ENCODE measurements around the gene FIBCD1.

FIBCD1 gene

GRCh38 chr9:130940693-130941576 is 1.9 kb upstream of the FIBCD1 start:
- TF ChIP-seq CTCF (IDR thresholded peaks at IDR 0.05) = peak; percentile 87

GRCh38 chr9:130940027-130940549 is 1.0 kb upstream of the FIBCD1 start:
- no peak for TF ChIP-seq CTCF (IDR thresholded peaks at IDR 0.05)

DNA sequence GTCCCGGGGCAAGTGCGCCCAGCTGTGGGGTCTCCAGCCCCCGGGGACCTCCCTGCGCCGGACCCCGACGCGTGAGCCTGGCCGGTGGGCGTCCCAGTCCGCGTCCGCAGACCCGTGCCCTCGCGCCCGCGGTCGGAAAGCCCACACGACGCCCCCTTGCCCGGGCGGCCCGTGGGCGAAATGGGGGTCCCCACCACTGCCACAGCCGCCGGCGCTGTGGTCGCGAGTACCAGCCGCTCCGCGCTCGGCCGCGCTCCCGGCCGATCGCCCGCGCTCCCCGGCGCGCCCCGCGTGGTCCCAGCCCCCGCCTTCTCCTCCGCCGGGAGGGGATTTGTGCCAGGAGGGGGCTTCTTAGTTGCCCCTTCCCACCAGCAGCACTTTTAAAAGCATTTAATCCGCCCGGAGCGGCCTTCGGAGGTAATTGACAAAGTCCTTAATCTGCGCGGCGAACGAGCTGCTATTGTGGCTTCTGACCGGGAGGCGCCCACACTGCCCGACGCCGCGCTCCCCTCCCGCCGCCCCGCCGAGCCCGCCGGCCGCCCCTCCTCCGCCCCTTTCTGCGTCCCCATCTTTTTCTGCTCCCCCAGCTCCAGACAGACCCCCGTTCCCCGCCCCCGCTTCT is 469 bp upstream of the FIBCD1 start:
- 0 out of 2 replicates have a peak, but pooled peaks have one; percentile 11 for TF ChIP-seq CTCF (IDR thresholded peaks at IDR 0.05)

DNA sequence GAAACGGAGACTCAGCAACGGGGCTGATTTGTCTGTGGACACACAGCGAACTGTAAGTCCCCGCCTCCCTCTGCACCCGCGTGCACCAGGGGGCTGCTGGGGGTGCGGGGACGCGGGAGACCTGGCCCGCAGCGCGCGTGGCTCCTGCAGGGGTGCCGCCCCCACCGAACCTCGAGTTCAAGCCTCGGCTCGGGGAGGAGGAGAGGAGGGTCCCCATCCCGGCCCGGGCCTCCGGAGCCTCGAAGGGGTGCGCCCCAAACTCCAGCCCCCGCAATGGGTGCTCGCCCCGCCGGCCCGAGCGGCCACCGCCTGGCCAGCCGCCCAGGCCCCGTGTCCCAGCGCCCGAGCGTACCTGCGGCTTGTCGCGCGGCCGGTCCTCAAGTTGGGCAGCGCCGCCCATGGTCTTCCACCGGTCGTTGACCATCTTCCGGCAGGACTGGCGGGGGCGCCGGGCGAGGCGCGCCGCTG is 829 bp downstream of the FIBCD1 start:
- no peak for TF ChIP-seq CTCF (IDR thresholded peaks at IDR 0.05)

DNA sequence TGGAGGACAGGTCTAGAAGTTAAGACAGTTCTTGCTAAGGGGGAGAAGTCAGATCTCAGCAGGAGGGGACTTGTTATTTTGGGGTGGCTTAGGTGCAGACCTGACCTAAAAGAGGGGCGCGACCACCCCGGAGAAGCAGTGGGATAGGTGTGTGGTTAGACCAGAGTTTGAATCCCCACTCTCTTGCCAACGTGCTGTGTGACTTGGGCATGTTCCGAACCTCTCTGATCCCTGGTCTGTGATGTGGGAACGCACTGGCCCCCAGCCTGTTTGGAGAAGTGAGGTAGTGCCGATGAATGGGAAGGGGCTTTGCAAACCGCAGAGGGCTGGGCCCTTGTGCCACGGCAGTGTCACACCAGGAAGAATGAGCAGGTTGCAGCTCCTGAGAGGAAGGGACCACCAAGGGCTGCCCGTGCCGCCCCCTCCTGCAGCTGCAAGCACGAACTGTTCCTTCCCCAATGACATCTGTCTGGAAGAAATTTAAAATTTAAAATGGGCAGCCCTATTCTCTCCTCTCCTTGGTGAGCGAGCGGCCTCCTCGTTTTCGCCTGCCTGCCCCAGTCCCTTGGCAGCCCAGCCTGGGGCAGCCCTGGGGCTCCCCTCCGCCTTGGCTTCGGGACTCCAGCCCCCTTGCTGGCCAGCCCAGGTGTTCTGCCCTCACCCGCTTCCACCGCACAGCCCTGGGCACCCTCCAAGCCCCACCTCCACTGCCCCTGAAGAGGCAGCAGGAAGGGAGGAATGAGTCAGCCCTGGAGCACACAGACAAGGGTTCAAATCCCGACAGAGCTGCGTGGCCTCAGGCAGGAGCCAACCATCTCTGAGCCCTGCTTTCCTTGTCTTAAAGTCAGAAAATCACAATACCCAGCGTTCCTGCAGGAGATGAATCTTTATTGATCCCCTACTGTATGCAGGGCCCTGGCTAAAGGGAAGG is 1.6 kb downstream of the FIBCD1 start:
- no peak for TF ChIP-seq CTCF (IDR thresholded peaks at IDR 0.05)

- TF ChIP-seq CTCF (IDR thresholded peaks at IDR 0.05) = no peak
These were observed 2.5 kb downstream of the FIBCD1 start for GRCh38 chr9:130936285-130937117.

Measured in LNCAP (cell line).